HG03108 (cell line): ENCODE results near the gene RASGRF1.

Experiments
- ATAC-seq: cut with Tn5 transposase; IDR thresholded peaks from one replicate; pipeline ENCODE4 v1.9.1; 2021; ENCODE audit warnings: moderate library complexity; ENCODE audit not compliant: unreplicated experiment

The RASGRF1 gene

GRCh38 chr15:78989701-78990240 lies 100.8 kb downstream of the RASGRF1 start:
- ATAC-seq, result no peak

DNA sequence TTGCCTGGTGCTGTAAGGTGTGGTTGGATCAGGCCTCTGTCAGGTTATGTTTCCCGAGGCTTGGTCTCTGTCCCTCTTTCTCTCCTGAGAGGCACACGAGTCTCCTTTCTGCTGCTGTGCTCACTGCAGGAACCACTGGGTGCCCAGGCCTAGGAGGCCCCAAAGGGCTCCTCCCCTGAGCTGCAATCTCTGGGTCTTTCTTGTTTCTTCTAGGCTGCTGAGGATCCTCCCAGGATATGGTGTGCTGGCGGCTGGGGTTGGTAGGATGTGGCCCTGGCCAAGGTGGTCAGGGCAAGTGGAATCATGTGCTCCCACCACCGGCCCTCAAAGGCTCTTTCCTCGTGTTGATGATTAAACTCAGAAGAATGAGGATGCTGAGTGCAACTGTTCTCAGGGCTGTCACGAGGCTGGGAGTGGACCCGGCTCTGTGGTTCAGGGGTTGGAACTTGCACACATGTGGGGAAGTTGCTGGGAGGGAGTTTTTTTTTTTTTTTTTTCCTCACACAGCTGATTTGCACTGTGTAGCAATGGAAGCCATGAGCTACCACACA lies 102.1 kb downstream of the RASGRF1 start:
- ATAC-seq, result peak; percentile 68

DNA sequence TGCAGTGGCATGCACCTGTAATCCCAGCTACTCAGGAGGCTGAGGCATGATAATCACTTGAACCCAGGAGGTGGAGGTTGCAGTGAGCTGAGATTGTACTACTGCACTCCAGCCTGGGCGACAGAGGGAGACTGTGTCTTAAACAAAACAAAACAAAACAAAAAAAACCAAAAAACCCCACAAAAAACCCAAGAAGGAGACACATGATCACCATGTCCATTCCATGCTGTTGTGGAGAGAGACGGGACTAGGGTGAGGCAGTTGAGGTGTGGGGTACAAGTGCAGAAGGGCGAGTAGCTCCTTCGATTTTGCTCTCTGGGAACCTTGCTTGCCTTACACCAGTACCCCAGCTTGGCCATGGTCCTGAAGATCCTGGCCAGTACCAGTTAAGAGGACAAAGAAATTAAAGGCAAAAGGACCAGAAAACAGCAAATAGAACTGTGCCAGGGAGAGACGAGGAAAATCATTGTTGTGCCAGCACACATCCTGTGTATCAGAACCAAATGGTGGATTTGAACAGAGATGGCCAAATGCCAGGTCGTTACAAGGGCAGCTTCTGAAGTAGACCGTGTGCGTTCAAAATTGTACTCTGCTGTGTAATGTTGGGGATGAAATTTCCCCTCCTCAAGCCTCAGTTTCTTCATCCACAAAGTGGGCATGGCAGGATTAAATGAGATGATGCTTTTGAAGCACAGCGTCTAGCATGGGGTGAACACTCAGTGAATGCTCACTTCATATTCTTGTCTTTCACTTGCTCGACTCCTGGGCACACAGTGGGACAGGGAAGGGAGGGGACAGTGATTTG lies 102.8 kb downstream of the RASGRF1 start:
- ATAC-seq, result no peak

DNA sequence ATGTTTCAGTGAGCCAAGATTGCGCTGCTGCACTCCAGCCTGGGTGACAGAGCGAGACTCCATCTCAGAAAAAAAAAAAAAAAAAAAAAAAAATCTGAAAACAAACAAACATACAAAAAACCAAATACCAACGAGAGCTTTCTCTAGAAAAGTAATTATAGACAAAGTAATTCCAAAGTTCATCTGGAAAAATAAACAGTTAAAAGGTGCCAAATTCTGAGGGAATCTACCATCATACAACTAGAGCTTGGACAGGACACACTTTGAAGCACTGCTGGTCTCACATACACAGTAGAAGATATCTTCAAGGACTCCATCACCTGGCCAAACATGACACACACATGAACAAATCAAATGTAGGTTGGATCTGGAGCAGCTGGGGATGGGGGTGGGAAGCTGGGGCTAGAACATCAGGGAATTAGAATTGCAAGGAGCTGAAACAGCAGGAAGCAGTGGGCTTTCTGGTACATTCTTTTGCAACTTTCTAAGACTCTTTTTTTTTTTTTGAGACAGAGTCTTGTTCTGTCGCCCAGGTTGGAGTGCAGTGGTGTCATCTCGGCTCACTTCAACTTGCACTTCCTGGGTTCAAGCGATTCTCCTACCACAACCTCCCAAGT lies 104.6 kb downstream of the RASGRF1 start:
- ATAC-seq, result no peak

- no peak for ATAC-seq
Observed at GRCh38 chr15:78984041-78984440, 106.5 kb downstream of the RASGRF1 start.

- ATAC-seq, result no peak
Observed at GRCh38 chr15:78983146-78983918, 107.2 kb downstream of the RASGRF1 start.

- ATAC-seq, result no peak
Observed at GRCh38 chr15:78982736-78983135, 107.8 kb downstream of the RASGRF1 start.

- no peak for ATAC-seq
Observed at GRCh38 chr15:78981532-78982313, 108.9 kb downstream of the RASGRF1 start.

DNA sequence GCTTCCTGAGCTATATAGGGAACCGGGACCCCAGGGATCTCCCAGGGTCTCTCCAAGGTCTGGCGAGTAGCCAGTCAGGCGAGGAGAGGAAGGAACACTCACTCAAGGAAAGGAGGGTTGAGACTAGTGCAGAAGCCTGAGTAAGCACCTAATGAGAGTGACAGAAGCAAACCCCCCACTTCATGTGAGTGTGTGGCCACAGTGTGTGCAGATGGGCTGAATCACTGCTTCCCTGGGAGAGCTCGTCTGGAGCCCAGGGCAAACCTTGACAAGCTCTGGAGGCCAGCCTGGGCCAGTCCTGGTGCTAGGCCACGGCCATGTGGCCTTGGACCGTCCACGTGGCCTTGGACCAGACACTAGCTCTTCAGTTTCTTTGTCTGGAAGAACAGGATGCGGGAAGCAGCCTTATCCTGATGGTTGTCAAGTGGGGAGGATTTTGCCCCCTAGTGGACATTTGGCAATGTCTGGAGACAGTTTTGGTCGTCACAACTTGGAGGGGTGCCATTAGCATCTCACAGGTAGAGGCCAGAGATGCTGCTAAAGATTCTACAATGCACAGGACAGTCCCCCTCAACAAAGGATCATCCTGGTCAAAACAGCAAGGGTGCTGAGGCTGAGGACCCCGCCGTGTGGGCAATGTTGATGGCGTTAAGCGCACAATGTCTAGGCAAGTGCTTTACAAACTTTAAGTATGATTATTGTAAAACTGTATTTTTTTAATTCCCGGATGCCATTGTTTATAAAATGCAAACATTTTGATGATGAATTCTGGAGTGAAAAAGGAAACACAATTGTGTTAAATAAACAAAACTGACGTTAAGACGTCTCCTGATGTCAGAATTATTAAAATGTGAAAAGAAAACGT lies 110.9 kb downstream of the RASGRF1 start:
- ATAC-seq, result no peak

DNA sequence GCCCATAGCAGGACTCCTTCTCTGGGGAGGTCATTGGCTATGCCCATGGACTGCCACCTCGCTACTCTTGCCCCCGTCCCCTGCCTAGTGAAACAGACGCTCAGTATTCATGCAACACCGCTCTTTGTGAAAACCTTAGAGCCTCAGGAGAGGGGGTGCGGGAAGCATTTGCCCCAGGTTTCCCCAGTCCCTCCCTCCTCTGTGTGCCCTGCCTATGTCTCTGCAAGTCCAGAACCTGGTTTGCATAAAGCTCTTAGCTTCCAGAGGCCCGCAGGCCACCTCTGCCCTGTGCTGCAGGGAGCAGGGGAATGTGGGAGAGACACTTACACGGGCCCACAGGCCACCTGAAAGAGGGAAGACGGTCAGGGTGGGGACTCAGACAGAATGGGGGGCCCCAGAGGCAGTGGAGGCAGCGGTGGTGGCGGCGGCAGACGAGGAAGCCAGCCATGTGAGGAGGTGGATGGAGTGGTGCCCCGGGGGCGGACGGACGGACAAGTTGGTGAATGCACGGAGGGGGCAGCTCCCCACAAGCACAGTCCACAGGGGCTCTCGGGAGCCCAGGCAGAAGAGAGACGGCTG lies 111.9 kb downstream of the RASGRF1 start:
- no peak for ATAC-seq

DNA sequence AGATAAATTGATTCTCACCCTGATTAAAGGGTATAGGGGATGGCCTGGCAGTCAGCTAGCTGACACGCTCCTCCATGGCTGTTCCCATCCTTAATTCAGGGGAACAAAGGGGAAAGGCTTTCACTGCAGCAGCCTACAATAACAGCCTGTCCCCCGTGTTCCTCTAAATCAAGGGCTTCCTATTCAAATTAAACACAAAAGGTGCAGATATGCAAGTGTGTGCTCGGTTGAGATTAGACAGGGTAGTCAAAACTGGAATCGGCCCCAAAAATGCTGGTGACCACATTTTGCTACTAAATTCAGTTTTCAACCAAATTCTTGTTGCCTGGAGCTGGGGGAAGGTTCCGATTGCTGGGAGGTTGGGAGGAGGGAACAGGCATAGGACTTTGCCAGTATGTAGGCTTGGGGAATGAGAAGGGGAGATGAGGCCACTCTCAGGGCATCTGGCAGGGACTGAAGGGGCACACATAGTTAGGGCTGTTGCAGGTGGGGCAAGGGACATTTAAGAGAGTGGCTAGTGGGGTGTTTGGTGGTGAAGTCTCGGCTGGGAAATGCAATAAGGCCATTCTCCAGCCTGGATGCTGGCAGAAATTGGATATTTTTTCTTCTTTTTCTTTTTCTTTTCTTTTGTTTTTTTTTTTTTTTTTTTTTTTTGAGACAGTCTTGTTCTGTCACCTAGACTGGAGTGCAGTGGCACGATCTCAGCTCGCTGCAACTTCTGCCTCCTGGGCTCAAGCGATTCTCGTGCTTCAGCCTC lies 112.8 kb downstream of the RASGRF1 start:
- ATAC-seq, result peak; percentile 21

DNA sequence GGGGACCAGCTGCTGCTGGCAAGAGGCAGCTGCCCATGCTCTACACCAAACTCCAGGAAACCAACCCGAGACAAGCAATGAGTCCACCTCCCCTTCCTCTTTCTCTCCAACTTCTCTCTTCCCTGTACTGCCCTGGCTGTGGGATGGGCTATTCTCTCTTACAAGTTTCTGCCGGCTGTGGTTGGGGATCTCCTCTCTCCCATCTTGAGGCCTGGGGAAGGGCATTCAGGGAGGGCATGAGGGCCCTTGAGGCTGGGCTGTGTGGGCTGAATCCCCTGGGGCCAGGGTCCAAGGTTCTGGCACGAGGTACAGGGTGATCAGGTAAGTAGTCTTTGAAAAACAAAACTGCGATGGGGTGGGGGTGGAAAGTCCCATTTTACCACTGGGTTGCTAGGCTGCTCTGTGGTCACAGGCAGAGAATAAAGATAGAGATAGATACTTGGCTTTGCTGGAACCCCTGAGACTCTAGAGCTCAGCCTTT lies 113.4 kb downstream of the RASGRF1 start:
- ATAC-seq, result peak; percentile 55

- ATAC-seq, result no peak
Observed at GRCh38 chr15:78976691-78977090, 113.9 kb downstream of the RASGRF1 start.

- no peak for ATAC-seq
Observed at GRCh38 chr15:78974272-78974918, 116.2 kb downstream of the RASGRF1 start.

GRCh38 chr15:78969687-78970349 lies 120.8 kb downstream of the RASGRF1 start:
- ATAC-seq, result no peak

- no peak for ATAC-seq
Observed at GRCh38 chr15:78968539-78969271, 121.9 kb downstream of the RASGRF1 start.

DNA sequence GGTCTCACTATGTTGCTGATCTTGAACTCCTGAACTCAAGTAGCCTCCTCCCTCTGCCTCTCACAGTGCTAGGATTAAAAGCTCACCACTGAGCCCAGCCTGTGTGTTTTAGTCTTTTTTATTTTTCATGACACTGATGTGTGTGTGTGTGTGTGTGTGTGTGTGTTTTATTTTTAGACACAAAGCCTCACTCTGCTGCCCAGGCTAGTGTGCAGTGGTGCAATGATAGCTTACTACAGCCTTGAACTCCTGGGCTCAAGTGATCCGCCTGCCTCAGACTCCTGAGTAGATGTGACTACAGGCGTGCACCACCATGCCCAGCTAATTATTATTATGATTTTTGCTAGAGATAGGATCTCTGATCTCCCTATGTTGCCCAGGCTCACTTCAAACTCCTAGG lies 122.5 kb downstream of the RASGRF1 start:
- ATAC-seq, result no peak
